ENCODE data around the gene TAPBPL. TPM values are rescaled to one million over a fixed set of nuclear protein-coding genes. Genes with fewer than 3 reads are reported as not detected.

Gene TAPBPL
- total RNA-seq, 1 donor from 2014 or later: 64.0 TPM

- Mint-ChIP-seq H3K27me3 (no peaks in the 10 kb centered on the region), H3K4me3 (no peak overlapping the region), H3K9me3 (no peaks in the 10 kb centered on the region), H3K4me1 (peaks cover 22% of the 10 kb centered on the region), H3K36me3 (ENCODE audit: low read depth) (no peaks in the 10 kb centered on the region), H3K27ac (no peak overlapping the region)
- ChIA-PET POLR2A (interaction anchor here (0.7 to 1.3 kb wide), 4 partner anchors 9 to 25 kb away, joined by 3 to 5 read pairs (median 4); partner anchors contain the start of gene TAPBPL), CTCF (no interaction called here)
- TF ChIP-seq CTCF (IDR thresholded peaks at IDR 0.05): no peak
- DNase-seq: no peak
- no peak for ATAC-seq (ENCODE audit: low read depth)
- intact Hi-C loops (cut with micrococcal nuclease): no loop called here
Observed at GRCh38 chr12:6435961-6436715, 15.7 kb upstream of the TAPBPL start.

- DNase-seq (no peak), ATAC-seq (ENCODE audit: low read depth) (no peak)
- ChIA-PET CTCF (no interaction called here), POLR2A (interaction anchor here (2.7 kb wide), 1 partner anchor 14 kb away, joined by 16 read pairs; the partner anchor contains the start of gene TAPBPL)
- Mint-ChIP-seq H3K27ac (no peak overlapping the region), H3K27me3 (no peaks in the 10 kb centered on the region), H3K9me3 (no peaks in the 10 kb centered on the region), H3K36me3 (ENCODE audit: low read depth) (no peaks in the 10 kb centered on the region), H3K4me3 (no peak overlapping the region), H3K4me1 (peaks cover 28% of the 10 kb centered on the region)
- TF ChIP-seq CTCF (IDR thresholded peaks at IDR 0.05): no peak
- intact Hi-C loops (cut with micrococcal nuclease): no loop called here
Observed at GRCh38 chr12:6437586-6437985, 14.3 kb upstream of the TAPBPL start.

- CTCF ChIA-PET: interaction anchor here (1.0 to 1.4 kb wide), 2 partner anchors 15 to 27 kb away, joined by 3 to 6 read pairs; no protein-coding TSS in a partner anchor
- no peaks in the 10 kb centered on the region for H3K9me3 Mint-ChIP-seq
- H3K27ac Mint-ChIP-seq: no peak overlapping the region
- H3K27me3 Mint-ChIP-seq: no peaks in the 10 kb centered on the region
- DNase-seq (no peak), ATAC-seq (ENCODE audit: low read depth) (no peak)
- H3K36me3 Mint-ChIP-seq (ENCODE audit: low read depth): no peaks in the 10 kb centered on the region
- intact Hi-C loops (cut with micrococcal nuclease): no loop called here
- no peak for TF ChIP-seq CTCF (IDR thresholded peaks at IDR 0.05)
- POLR2A ChIA-PET: interaction anchor here (0.7 to 2.7 kb wide), 5 partner anchors 10 to 771 kb away, joined by 3 to 16 read pairs (median 5); partner anchors contain the start of genes TAPBPL and VAMP1
- no peak overlapping the region for H3K4me3 Mint-ChIP-seq
- H3K4me1 Mint-ChIP-seq: peaks cover 29% of the 10 kb centered on the region
Observed at GRCh38 chr12:6438345-6438744, 13.5 kb upstream of the TAPBPL start.

- POLR2A ChIA-PET: interaction anchor here (0.7 to 2.7 kb wide), 3 partner anchors 12 to 31 kb away, joined by 5 to 16 read pairs (median 9); partner anchors contain the start of genes TAPBPL and VAMP1
- no peaks in the 10 kb centered on the region for H3K27me3 Mint-ChIP-seq
- intact Hi-C loops (cut with micrococcal nuclease): no loop called here
- H3K9me3 Mint-ChIP-seq: no peaks in the 10 kb centered on the region
- no peak for TF ChIP-seq CTCF (IDR thresholded peaks at IDR 0.05)
- DNase-seq: no peak
- no peak for ATAC-seq (ENCODE audit: low read depth)
- no peak overlapping the region for H3K27ac Mint-ChIP-seq
- CTCF ChIA-PET: no interaction called here
- H3K4me3 Mint-ChIP-seq: no peak overlapping the region
- peaks cover 40% of the 10 kb centered on the region for H3K4me1 Mint-ChIP-seq
- peaks cover 4% of the 10 kb centered on the region for H3K36me3 Mint-ChIP-seq (ENCODE audit: low read depth)
Observed at GRCh38 chr12:6440391-6440790, 11.5 kb upstream of the TAPBPL start.

- H3K4me1 Mint-ChIP-seq: peaks cover 65% of the 10 kb centered on the region
- POLR2A ChIA-PET: interaction anchor here (0.6 to 7.8 kb wide), 11 partner anchors 9 to 409 kb away, joined by 3 to 144 read pairs (median 17); partner anchors contain the start of genes GAPDH, MRPL51, NOP2 and TAPBPL
- H3K27ac Mint-ChIP-seq: peak overlapping the region; percentile 92
- ATAC-seq (ENCODE audit: low read depth): no peak
- H3K27me3 Mint-ChIP-seq: no peaks in the 10 kb centered on the region
- intact Hi-C loops (cut with micrococcal nuclease): loop anchor here (1.0 kb wide), 2 partner anchors 8 to 16 kb away; no protein-coding TSS in a partner anchor
- CTCF ChIA-PET: interaction anchor here (1.3 to 3.7 kb wide), 3 partner anchors 17 to 96 kb away, joined by 4 to 22 read pairs (median 13); no protein-coding TSS in a partner anchor
- H3K36me3 Mint-ChIP-seq (ENCODE audit: low read depth): peaks cover 12% of the 10 kb centered on the region
- DNase-seq: no peak
- H3K9me3 Mint-ChIP-seq: no peaks in the 10 kb centered on the region
- TF ChIP-seq CTCF (IDR thresholded peaks at IDR 0.05): no peak
- peak overlapping the region; percentile 84 for H3K4me3 Mint-ChIP-seq
Observed at GRCh38 chr12:6442836-6443235, 9.0 kb upstream of the TAPBPL start.

Data from activated B cell treated with CpG ODN at 0.5 μM for 24 hours (primary cell).